ENCODE data around the gene AKTIP. TPM values are rescaled to one million over a fixed set of nuclear protein-coding genes. Genes with fewer than 3 reads are reported as not detected.

The AKTIP gene
- total RNA-seq, 1 donor from 2014 or later: 36.1 TPM

DNA sequence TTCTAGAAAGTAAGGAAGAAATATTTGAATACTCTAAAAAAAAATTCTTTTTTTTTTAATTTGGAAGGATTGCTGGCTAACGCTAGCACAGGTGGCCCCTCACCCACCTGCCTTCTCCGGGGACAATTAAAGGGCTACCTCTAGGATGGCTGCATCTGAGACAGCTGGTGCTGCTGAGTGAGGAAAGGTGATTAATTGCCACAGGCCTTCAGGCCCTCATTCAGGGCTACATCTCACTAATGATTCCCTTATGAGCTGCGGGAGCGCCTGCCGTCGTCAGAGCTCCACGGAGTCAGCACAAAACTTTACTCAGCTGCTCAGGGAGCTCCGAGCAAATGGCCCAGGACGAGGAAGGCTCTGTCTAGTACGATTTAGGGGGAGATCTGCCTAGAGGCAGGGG, 27.0 kb upstream of the AKTIP start:
- peaks cover 3% of the 10 kb centered on the region for H3K9me3 Mint-ChIP-seq (ENCODE audit: low read depth)
- H3K27ac Mint-ChIP-seq (ENCODE audit: unreplicated experiment): no peak overlapping the region
- H3K4me3 Mint-ChIP-seq (ENCODE audit: unreplicated experiment): no peak overlapping the region
- no peaks in the 10 kb centered on the region for H3K4me1 Mint-ChIP-seq (ENCODE audit: low read depth)
- peaks cover 2% of the 10 kb centered on the region for H3K36me3 Mint-ChIP-seq (ENCODE audit: low read depth)
- TF ChIP-seq, protein P1, sequence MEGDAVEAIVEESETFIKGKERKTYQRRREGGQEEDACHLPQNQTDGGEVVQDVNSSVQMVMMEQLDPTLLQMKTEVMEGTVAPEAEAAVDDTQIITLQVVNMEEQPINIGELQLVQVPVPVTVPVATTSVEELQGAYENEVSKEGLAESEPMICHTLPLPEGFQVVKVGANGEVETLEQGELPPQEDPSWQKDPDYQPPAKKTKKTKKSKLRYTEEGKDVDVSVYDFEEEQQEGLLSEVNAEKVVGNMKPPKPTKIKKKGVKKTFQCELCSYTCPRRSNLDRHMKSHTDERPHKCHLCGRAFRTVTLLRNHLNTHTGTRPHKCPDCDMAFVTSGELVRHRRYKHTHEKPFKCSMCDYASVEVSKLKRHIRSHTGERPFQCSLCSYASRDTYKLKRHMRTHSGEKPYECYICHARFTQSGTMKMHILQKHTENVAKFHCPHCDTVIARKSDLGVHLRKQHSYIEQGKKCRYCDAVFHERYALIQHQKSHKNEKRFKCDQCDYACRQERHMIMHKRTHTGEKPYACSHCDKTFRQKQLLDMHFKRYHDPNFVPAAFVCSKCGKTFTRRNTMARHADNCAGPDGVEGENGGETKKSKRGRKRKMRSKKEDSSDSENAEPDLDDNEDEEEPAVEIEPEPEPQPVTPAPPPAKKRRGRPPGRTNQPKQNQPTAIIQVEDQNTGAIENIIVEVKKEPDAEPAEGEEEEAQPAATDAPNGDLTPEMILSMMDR (IDR thresholded peaks at IDR 0.05): no peak
- DNase-seq (ENCODE audit: low spot score): no peak
- H3K27me3 Mint-ChIP-seq (ENCODE audit: low read depth): no peaks in the 10 kb centered on the region

DNA sequence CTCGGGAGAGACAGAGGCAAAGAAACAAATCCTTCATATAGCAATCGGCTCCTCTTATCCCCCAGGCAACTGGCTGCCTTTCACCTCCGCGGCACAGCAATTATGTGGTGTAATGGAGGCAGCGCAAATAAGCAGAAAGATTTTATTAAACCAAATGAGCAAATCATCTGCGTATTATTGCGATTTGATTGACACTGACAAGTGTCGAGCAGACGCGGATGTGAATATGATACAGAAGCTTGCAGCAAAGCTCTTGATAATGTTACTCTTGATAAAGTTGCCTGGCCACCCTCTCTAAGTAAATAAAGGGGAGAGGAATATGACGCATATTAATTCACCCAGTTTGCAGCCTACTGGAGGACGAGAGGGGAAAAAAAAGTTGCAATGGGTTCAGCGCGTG, 26.5 kb upstream of the AKTIP start:
- Mint-ChIP-seq H3K27ac (ENCODE audit: unreplicated experiment) (no peak overlapping the region), H3K27me3 (ENCODE audit: low read depth) (no peaks in the 10 kb centered on the region), H3K9me3 (ENCODE audit: low read depth) (peaks cover 3% of the 10 kb centered on the region), H3K4me3 (ENCODE audit: unreplicated experiment) (no peak overlapping the region), H3K4me1 (ENCODE audit: low read depth) (no peaks in the 10 kb centered on the region), H3K36me3 (ENCODE audit: low read depth) (peaks cover 2% of the 10 kb centered on the region)
- TF ChIP-seq, protein P1 (IDR thresholded peaks at IDR 0.05): no peak
- no peak for DNase-seq (ENCODE audit: low spot score)

DNA sequence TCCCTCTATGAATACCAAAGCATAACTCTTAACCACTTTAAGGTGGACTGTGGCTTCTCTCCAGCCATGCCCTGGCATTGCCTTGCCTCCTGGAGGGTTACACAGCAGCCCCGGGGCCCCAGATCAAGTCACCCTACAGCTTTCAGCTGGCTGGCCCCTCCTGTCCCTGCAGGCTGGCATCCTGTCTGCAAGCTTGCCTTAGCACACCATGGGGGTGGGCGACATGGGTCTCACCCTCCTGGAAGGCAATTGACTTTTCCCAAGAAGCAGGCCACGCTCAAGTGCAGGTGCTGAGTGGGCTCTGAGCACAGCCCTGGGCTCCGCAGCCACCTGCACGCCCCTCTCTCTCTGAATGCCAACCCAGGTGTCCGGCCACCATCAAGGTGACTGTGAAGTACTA, 25.8 kb upstream of the AKTIP start:
- no peak for DNase-seq (ENCODE audit: low spot score)
- peaks cover 3% of the 10 kb centered on the region for H3K9me3 Mint-ChIP-seq (ENCODE audit: low read depth)
- H3K27ac Mint-ChIP-seq (ENCODE audit: unreplicated experiment): no peak overlapping the region
- H3K4me3 Mint-ChIP-seq (ENCODE audit: unreplicated experiment): no peak overlapping the region
- no peaks in the 10 kb centered on the region for H3K4me1 Mint-ChIP-seq (ENCODE audit: low read depth)
- peaks cover under 1% of the 10 kb centered on the region for H3K27me3 Mint-ChIP-seq (ENCODE audit: low read depth)
- H3K36me3 Mint-ChIP-seq (ENCODE audit: low read depth): peaks cover 2% of the 10 kb centered on the region
- TF ChIP-seq, protein P1 (IDR thresholded peaks at IDR 0.05): no peak

DNA sequence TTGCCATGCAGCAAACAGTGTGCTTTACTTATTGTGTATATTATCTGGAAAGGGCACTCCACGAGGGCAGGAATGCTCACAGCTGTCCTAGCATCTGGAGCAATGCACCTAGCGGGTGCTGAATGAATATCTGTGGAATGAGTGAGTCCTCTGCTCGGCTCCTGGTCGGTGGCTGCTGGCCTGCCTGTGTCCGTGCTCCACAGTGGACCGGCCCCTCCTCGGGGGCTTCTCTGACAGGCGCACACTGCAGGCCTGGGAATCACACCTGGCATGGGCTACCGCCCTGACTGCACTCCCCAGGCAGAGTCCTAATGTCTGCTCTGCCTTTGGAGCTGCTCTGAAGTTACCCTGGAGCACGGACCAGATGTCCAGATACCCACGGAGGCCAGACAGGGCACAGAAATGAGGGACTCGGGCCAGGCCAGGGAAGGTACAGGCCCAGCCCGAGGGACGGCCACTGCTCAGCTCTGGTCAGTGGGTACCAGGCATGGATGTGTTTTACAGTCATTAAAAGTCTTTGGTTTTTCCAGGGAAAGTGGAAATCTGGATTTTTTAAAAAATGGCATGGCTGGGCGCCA, 21.1 kb upstream of the AKTIP start:
- TF ChIP-seq, protein P1 (IDR thresholded peaks at IDR 0.05): no peak
- Mint-ChIP-seq H3K4me3 (ENCODE audit: unreplicated experiment) (no peak overlapping the region), H3K4me1 (ENCODE audit: low read depth) (no peaks in the 10 kb centered on the region), H3K36me3 (ENCODE audit: low read depth) (no peaks in the 10 kb centered on the region), H3K9me3 (ENCODE audit: low read depth) (no peaks in the 10 kb centered on the region), H3K27me3 (ENCODE audit: low read depth) (peaks cover 6% of the 10 kb centered on the region), H3K27ac (ENCODE audit: unreplicated experiment) (no peak overlapping the region)
- no peak for DNase-seq (ENCODE audit: low spot score)

DNA sequence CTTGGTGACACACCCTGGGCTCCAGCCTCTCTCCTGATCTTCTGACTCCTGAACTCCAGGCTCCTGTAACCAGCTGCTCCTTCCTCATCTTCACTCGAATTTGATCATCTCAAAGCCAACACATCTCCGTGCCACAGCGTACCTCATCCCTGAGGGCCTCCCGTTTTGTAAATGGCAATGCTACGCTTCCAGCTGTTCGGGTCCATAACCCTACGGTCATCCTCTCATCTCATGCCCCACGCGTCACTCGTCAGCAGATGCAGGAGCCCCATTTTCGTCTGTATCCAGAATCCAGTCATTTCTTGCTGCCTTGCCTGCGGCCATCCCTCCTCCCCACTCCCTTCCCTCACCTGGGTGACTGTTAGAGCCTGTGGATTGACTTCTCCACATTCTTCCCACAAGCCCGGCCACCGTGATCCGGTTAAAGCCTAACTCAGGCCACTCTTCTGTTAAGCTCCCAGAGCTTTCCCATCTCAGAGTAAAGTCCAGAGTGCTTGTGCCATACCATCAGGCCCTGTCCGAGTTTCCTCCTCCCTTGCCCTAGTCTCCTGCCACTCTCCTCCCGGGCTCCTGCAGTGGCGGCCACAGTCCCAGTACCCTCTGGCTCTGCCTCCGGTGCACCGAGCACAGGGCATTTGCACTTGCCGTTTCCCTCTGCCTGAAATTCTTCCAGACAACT, 20.3 kb upstream of the AKTIP start:
- Mint-ChIP-seq H3K27me3 (ENCODE audit: low read depth) (peaks cover 6% of the 10 kb centered on the region), H3K4me1 (ENCODE audit: low read depth) (no peaks in the 10 kb centered on the region), H3K36me3 (ENCODE audit: low read depth) (no peaks in the 10 kb centered on the region), H3K4me3 (ENCODE audit: unreplicated experiment) (no peak overlapping the region), H3K9me3 (ENCODE audit: low read depth) (no peaks in the 10 kb centered on the region), H3K27ac (ENCODE audit: unreplicated experiment) (no peak overlapping the region)
- no peak for DNase-seq (ENCODE audit: low spot score)
- TF ChIP-seq, protein P1 (IDR thresholded peaks at IDR 0.05): no peak
